Measurements from ENCODE around the gene IER3IP1.

The IER3IP1 gene

DNA sequence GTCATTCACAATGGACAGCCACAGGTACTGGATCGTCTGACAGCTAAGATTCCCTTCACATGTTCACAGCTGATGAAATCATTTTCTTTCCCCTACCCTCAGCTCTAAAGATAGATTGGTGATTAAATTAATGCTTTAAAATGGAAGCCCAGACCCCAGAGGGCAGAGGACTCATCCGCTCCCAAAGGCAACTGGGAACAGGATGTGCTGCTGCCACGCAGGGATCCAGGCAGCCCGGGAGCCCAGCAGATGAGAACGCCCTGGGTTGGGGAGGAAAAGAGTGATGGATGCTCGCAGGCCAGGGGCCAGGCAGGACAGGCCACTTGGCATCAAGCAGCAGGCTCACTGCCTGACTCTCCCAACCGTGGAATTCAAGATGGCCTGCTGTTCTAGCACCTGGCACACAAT is 67.2 kb downstream of the IER3IP1 start:
- no peak for TF ChIP-seq CTCF (IDR thresholded peaks at IDR 0.05; ENCODE audit: borderline replicate concordance, control extremely low read depth, extremely low read depth, insufficient read depth, missing control alignments)
- no peak for DNase-seq (ENCODE audit: low spot score)
- in situ Hi-C loops (cut with MboI; ENCODE audit: low sequenced_read_pairs, unreplicated experiment) = loop anchor here (10.0 kb wide), 1 partner anchor 96 kb away; no protein-coding TSS in a partner anchor

DNA sequence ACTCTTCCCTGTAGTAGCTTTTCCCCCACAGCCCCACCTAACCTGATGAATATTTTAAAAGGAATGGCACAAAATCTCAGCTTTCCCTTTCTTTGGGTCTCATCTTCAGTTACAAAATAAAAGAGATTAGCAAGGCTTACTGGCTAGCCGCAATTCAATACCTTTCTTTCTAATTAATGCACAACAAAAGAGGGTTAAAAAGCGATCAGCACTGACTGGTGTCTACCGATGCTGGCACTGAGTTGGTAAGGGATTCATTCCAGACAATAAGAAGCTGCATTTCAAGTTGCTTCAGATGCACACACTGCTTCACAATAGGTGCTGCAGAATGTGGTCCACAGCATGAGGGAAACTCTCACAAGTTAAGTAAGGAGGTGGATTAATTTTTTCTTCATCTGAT is 67.8 kb downstream of the IER3IP1 start:
- DNase-seq (ENCODE audit: low spot score) = no peak
- no peak for TF ChIP-seq CTCF (IDR thresholded peaks at IDR 0.05; ENCODE audit: borderline replicate concordance, control extremely low read depth, extremely low read depth, insufficient read depth, missing control alignments)
- in situ Hi-C loops (cut with MboI; ENCODE audit: low sequenced_read_pairs, unreplicated experiment) = loop anchor here (10.0 kb wide), 1 partner anchor 96 kb away; no protein-coding TSS in a partner anchor
